Body of pancreas (tissue), 4 donors: ENCODE measurements around the gene WTAP. TPM values are rescaled to one million over a fixed set of nuclear protein-coding genes. Genes with fewer than 3 reads are reported as not detected.

Experiments
- ATAC-seq: fragments of 150-250 bp; one replicate; pipeline ENCODE4 v1.9.1; 2016
- DNase-seq, 4 donors: peaks; one replicate each; pipeline ENCODE4 v3.0.0-alpha.2; 2019
- H3K27ac ChIP-seq, 4 donors: fragments of 200-600 bp; sonication (generic); 1 replicate in 3 of 4; 2 replicates in 1 of 4; pipeline versions ENCODE4 v1.5.1 to v1.6.1; 2016 to 2019; ENCODE audit warnings: mild to moderate bottlenecking in 1 of 4, mixed read lengths in 1 of 4, moderate library complexity in 1 of 4
- H3K27me3 ChIP-seq, 2 donors: fragments of 200-600 bp; sonication (generic); one replicate each; pipeline ENCODE4 v1.6.0; 2016; ENCODE audit warnings: mild to moderate bottlenecking in 1 of 2
- H3K36me3 ChIP-seq, 2 donors: fragments of 200-600 bp; sonication (generic); replicated peaks in 1 of 2; 2 replicates each; pipeline ENCODE4 v1.5.1; 2016; ENCODE audit warnings: low read depth in 2 of 2; ENCODE audit not compliant: insufficient read depth in 1 of 2
- H3K4me1 ChIP-seq: fragments of 200-600 bp; sonication (generic); one replicate; pipeline ENCODE4 v1.6.0; 2016
- H3K4me3 ChIP-seq, 2 donors: fragments of 200-600 bp; sonication (generic); 1 replicate in 1 of 2; 2 replicates in 1 of 2; pipeline ENCODE4 v1.5.1; 2016 to 2019
- H3K9me3 ChIP-seq, 3 donors: fragments of 200-600 bp; sonication (generic); 1 replicate in 2 of 3; 2 replicates in 1 of 3; pipeline ENCODE4 v1.5.1; 2016
- CTCF ChIP-seq, 7 experiments: fragments of 450-650 bp in 4 of 7; fragments of 200-600 bp in 3 of 7; sonication (generic) in 3 of 7; IDR thresholded peaks; one replicate each; pipeline ENCODE4 v1.5.1; 2016 to 2019; ENCODE audit warnings: antibody characterized with exemption in 7 of 7
- POLR2A ChIP-seq, 3 donors: fragments of 450-650 bp; IDR thresholded peaks; one replicate each; pipeline ENCODE4 v1.6.1; 2016; ENCODE audit warnings: antibody characterized with exemption in 3 of 3, mild to moderate bottlenecking in 2 of 3
- WGBS, 2 donors: methylation state at CpG; one replicate each; pipeline ENCODE4 v1.1.5; 2017; 5-methylcytosine and 5-hydroxymethylcytosine counted together
- intact Hi-C: fragments of 100-400 bp; cut with DNase I; formaldehyde crosslinking; loops from one replicate; pipeline ENCODE4 v1.15.1; 2023
- total RNA-seq, 2 donors: library from RNA; depleted of rRNA; stranded (reverse); fragments of >200 nt; gene quantifications; one replicate each; pipeline ENCODE4 v1.1.0, GENCODE V29; 2016

Gene WTAP
- total RNA-seq, 2 donors from 2014 or later, result 56.8 to 58.7 TPM

GRCh38 chr6:159680104-159680503, 47.2 kb upstream of the WTAP start:
- DNase-seq (no peak), ATAC-seq (no peak)
- intact Hi-C loops, result loop anchor here (10.0 kb wide), 1 partner anchor 65 kb away; no protein-coding TSS in a partner anchor
- no peaks in the 10 kb centered on the region for H3K27me3 ChIP-seq
- peaks cover 0 to 41% of the 10 kb centered on the region in 2 donors for H3K36me3 ChIP-seq
- 73 to 74% methylated on average over 3 of the region's 3 CpGs for WGBS, 2 donors
- peaks cover 24% of the 10 kb centered on the region for H3K4me1 ChIP-seq
- TF ChIP-seq CTCF (IDR thresholded peaks at IDR 0.05) (no peak), POLR2A (IDR thresholded peaks at IDR 0.05) (no peak)
- H3K9me3 ChIP-seq, result no peaks in the 10 kb centered on the region
- no peak overlapping the region for H3K4me3 ChIP-seq
- H3K27ac ChIP-seq, result peak overlapping the region in 1 of 4 donors; percentile 54

GRCh38 chr6:159681191-159681880, 46.0 kb upstream of the WTAP start:
- H3K9me3 ChIP-seq, result no peaks in the 10 kb centered on the region
- ATAC-seq, result no peak
- H3K4me1 ChIP-seq, result peaks cover 24% of the 10 kb centered on the region
- DNase-seq, result no peak
- no peaks in the 10 kb centered on the region for H3K27me3 ChIP-seq
- 69 to 75% methylated on average over 10 of the region's 10 CpGs for WGBS, 2 donors
- H3K27ac ChIP-seq, result no peak overlapping the region
- H3K4me3 ChIP-seq, result no peak overlapping the region
- intact Hi-C loops, result loop anchor here (10.0 kb wide), 1 partner anchor 63 kb away; no protein-coding TSS in a partner anchor
- peaks cover 0 to 41% of the 10 kb centered on the region in 2 donors for H3K36me3 ChIP-seq
- TF ChIP-seq CTCF (IDR thresholded peaks at IDR 0.05) (no peak), POLR2A (IDR thresholded peaks at IDR 0.05) (no peak)

- peaks cover 31% of the 10 kb centered on the region for H3K4me1 ChIP-seq
- H3K27me3 ChIP-seq, result no peaks in the 10 kb centered on the region
- no peak for DNase-seq
- peaks cover 0 to 41% of the 10 kb centered on the region in 2 donors for H3K36me3 ChIP-seq
- no peaks in the 10 kb centered on the region for H3K9me3 ChIP-seq
- TF ChIP-seq CTCF (IDR thresholded peaks at IDR 0.05) (no peak), POLR2A (IDR thresholded peaks at IDR 0.05) (no peak)
- WGBS, 2 donors, result 71 to 76% methylated on average over 3 of the region's 3 CpGs
- no peak overlapping the region for H3K27ac ChIP-seq
- intact Hi-C loops, result loop anchor here (10.0 kb wide), 1 partner anchor 63 kb away; no protein-coding TSS in a partner anchor
- ATAC-seq, result no peak
- no peak overlapping the region for H3K4me3 ChIP-seq
Observed at GRCh38 chr6:159682295-159682694, 45.0 kb upstream of the WTAP start.

- Histone ChIP-seq H3K4me3 (no peak overlapping the region), H3K9me3 (no peaks in the 10 kb centered on the region), H3K27me3 (no peaks in the 10 kb centered on the region), H3K4me1 (peaks cover 36% of the 10 kb centered on the region), H3K27ac (peak overlapping the region in 1 of 4 donors; percentile 38), H3K36me3 (peaks cover 0 to 39% of the 10 kb centered on the region in 2 donors)
- no peak for ATAC-seq
- intact Hi-C loops, result loop anchor here (10.0 kb wide), 1 partner anchor 62 kb away; no protein-coding TSS in a partner anchor
- no peak for DNase-seq
- WGBS, 2 donors, result 88 to 93% methylated on average over 1 of the region's 1 CpG
- TF ChIP-seq CTCF (IDR thresholded peaks at IDR 0.05) (no peak), POLR2A (IDR thresholded peaks at IDR 0.05) (no peak)
Observed at GRCh38 chr6:159682810-159683209, 44.5 kb upstream of the WTAP start.

- Histone ChIP-seq H3K4me3 (no peak overlapping the region), H3K9me3 (no peaks in the 10 kb centered on the region), H3K4me1 (peaks cover 47% of the 10 kb centered on the region), H3K36me3 (peaks cover 0 to 32% of the 10 kb centered on the region in 2 donors), H3K27me3 (no peaks in the 10 kb centered on the region), H3K27ac (peak overlapping the region in 1 of 4 donors; percentile 25)
- TF ChIP-seq CTCF (IDR thresholded peaks at IDR 0.05) (no peak), POLR2A (IDR thresholded peaks at IDR 0.05) (no peak)
- intact Hi-C loops, result loop anchor here (10.0 kb wide), 1 partner anchor 61 kb away; no protein-coding TSS in a partner anchor
- 81 to 87% methylated on average over 1 of the region's 1 CpG for WGBS, 2 donors
- DNase-seq (no peak), ATAC-seq (no peak)
Observed at GRCh38 chr6:159684013-159684304, 43.3 kb upstream of the WTAP start.
